ENCODE measurements around the gene DYNC1I1.

The DYNC1I1 gene

DNA sequence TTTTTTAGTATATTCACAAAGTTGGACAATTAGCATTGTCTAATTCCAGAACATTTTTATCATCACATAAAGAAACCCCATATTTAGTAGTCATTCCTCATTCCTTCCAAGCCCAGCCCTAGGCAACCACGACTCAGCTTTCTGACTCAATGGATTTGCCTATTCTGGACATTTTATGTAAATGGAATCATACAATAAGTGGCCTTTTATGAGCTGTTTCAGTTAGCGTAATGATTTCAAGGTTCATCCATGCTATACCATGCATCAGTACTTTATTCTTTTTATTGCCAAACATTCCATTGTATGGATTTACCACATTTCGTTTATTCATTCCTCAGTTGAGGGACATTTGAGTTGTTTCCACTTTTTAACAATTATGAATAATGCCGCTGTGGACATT is 249.2 kb downstream of the DYNC1I1 start:
- no peak for DNase-seq (ENCODE audit: low read depth in 2 of 2)

DNA sequence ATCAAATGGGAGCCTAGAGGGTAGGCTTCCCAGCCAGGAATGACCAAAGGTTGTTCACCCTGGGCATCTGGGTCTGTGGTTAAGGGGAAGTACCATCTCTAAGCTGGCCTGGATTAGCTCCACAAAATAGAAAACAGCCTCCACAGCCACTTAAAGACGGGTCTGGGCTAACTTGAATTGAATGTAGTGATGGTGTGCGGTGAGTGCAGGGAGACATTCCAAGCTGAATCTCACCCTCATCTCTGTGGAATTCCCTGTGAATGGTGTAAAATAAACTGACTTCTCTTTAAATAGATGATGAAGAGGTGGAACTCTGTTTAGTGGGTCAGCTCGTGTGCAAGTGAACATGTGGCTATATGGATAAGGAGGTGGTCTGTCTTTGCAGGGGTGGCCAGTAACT is 251.0 kb downstream of the DYNC1I1 start:
- DNase-seq (ENCODE audit: low read depth in 2 of 2): no peak

DNA sequence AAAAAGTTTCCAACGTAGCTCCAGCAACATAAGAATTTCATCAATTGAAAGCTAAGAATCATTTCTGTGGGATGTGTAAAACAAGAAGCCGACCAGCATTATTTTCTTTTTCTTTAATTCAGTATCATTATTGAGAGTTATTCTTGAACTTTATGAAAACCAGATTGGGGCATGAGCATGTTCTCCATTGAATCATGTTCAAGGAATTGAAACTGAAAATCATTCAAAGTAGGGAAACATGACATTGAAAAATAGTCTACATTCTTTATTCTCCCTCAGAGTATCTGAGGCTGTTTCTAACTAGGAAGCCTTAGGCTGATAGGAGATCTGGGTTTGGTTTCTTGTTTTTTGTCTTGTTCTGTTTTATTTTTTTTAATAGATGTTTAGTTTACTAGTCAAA is 253.7 kb downstream of the DYNC1I1 start:
- DNase-seq (ENCODE audit: low read depth in 2 of 2): no peak

DNA sequence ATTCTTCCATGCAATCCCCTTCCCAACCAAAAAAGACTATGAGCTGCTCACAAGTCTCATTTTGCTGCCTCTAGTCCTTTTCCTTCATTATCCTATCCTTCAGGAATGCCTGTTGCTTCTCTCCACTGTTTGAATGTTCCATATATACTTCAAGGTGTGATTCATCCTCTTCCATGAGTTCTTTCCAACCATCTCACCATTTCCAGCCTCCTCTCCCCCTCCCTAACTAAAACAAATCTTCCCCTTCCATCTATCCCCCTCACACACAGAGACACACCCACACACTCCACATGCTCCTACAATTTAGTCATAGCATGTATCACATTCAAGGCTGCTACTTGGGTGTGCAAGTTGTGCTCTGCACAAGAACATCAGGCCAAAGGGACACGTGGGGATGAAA is 254.3 kb downstream of the DYNC1I1 start:
- no peak for DNase-seq (ENCODE audit: low read depth in 2 of 2)

DNA sequence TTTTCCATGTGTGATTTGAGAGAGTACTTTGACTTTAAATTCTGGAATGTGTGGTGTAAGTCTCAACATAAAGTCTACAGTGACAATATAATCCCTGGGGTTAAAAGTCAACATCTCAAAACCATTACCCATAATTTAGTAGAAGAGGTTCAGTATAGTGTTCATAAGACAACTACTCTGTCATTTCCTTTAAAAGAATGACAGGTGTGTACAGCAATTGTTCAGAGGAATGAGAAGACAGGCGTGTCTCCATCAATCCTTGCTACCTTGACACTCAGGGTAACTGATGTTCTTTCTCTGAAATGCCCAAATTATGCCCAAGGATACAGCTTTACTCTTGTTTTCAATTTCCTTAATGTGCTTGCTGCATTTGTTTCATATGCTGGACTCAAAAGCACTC is 256.4 kb downstream of the DYNC1I1 start:
- no peak for DNase-seq (ENCODE audit: low read depth in 2 of 2)

DNA sequence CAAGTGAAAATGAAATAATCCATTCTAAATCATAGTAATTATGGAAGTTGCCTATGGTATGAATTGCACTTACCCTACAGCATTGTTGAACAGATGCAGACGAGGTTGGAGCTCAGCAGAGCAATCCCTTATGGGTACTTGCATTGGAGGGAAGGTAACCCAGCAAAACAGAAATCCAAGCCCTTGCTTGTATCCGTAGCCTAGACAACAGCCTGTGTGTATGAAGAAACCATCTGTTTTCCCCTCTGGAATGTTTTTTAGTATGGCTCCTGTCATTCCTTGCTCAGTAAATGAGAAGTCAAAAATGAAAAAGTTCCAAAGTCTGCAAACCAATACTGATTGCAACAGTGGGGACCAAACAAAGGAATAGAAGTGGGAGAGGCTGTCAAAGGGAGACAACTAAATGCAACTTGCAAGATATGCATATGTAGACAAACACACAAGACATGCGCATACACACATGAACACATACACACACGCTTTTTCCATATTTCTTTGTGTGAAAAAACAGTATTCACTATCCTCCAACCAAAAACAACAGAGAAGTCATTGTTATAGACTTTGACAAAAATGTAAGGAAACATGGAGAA is 260.8 kb downstream of the DYNC1I1 start:
- DNase-seq (ENCODE audit: low read depth in 2 of 2): no peak

DNA sequence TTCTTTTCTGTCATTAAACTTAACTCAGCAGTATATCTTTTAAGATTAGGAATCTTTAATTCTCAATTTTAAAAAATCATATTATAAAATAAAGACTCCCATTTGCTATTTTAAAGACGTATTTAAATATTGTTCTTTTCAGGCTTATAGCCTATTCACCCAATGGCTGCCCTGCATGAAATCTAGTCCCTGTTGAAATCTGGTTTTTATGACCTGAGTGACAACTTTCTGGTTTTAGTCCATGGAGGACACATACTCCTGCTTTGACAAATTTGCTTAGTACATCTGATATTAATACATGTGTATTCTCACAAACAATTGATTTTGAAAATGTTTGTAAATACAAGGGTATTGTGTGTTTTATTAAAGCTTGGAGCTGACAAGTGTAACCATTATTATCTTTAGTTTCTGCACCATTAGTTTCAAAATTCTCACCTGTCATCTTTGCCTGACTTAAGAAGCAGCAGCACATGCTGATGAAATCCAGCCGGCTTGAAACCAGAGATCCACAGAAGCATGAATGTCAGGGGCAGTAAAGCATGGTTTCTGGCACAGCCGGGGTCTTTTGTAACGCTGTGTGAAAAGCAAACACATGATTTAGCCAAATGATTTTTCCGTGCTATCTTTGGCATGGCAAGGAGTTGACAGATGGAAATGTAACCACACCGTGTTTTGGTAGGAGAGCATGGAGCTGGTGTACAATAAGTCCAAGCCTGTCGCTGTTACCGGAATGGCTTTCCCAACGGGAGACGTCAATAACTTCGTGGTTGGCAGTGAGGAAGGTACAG is 262.8 kb downstream of the DYNC1I1 start:
- DNase-seq (ENCODE audit: low read depth in 2 of 2): no peak

DNA sequence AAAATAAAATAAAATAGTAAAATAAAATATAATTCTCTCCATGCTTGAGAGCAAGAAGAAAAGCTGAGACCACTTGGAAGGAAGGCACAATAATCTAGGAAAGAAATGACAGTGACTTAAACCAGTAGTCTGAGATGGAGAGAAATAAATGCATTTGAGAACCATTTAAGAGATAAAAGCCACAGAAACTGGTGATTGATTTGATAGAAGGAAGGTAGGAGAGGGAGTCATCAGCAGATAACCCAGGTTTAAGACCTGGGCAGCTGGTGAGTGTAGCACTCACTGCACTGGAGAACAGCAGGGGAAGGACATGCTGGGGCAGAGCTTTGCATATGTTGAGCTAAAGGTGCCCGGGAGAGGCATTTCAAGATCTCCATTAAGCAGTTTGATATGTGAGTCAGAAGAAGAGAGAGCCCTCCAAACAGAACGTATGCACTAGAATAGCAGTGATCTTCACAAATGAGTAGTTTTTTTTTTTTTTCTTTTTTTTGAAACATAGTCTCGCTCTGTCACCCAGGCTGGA is 268.0 kb downstream of the DYNC1I1 start:
- DNase-seq (ENCODE audit: low read depth in 2 of 2): no peak

DNA sequence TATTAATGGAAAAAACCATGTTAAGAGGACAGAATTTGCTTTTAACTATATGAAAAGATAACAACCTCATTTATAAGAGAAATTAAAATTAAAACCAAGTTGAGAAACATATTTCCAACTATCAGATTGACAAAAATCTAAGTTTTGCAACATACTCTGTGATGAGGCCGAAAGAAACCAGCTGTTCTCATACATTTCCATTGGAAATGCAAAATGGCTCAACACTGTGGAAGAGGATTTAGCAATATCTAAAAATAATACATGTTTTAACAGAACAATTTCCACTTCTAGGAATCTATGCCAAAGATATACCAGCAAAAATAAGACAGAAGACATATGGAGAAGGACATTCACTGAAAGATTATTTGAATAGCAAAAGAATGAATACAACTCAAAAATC is 268.8 kb downstream of the DYNC1I1 start:
- DNase-seq (ENCODE audit: low read depth in 2 of 2): no peak

DNA sequence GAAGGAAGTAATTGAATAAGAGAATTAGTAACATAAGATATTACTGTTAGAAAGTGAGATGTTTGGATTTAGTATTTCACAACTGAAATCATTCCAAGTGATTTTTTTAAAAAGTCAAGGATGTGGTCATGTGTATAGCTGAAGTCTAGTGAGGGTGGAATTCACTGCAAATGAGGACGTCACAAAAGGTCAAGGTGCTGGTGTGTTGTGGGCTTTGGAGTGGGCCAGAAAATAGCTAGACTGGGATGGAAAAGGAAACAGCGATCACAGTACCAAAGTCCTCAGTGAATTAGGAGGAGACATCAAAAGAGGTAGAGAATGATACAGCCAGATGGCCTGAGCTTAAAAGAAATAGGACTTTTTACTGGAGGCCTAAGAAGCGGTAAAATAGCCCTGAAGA is 272.8 kb downstream of the DYNC1I1 start:
- no peak for DNase-seq (ENCODE audit: low read depth in 2 of 2)

DNA sequence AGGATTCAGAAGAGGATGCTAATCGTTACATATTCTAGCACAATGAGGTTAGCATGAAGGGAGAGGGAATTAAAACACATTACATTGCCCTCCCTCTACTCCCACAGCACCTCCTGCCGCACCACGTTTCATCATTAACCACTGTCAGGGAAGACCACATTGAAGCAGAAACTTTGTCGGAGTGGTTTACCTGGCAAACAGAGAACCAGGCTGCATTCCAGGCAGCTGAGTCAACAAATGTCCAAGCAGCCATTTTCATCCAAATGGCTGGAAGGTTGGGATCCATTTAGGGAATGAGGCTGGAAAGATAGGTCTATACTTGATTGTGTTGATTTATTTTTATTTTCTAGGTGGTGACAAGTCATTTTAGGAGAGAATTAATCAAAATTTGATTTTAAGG is 273.6 kb downstream of the DYNC1I1 start:
- no peak for DNase-seq (ENCODE audit: low read depth in 2 of 2)

DNA sequence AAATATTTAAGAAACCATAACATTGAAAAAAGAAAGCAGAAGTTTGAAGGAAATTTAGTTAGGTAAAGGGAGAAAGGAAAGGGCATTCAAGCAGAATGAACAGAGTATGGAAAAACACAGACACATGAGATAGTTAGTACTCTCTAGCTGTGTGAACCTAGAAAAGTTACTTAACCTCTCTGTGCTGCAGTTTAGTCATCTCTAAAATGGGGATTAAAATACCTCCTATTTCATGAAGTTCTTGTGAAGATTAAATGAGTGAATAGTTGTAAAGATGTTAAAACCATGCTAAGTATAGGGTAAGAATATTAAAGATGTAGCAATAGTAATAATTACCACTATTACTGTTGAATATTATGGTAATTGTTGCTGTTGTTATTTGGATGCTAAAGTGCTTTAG is 279.9 kb downstream of the DYNC1I1 start:
- no peak for DNase-seq (ENCODE audit: low read depth in 2 of 2)

DNA sequence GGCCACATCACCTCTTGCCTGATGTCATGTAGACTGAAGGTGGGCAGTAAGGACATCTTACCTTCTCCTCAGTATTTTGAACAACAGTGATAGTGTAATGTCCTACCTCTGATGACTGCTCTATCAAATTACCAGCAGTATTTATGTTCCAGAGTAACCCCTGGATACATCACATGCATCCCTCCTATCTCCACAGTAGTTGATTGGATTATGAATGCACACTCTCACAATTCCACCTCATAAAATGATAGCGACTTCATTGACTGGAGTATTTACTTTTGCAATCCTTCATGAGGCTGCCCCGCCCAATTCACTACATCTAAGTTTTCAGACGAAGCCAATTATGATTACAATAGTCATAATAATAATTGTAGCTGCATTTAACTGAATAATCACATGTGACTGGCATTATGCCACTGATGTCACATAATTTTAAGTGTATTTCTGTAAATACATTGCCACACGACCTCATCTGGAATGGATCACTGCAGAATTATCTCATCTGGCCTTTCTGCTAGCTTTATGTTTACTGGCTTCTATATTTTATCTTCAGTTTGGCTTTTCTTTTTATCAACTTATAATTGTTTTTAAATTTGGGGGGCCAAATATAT is 280.6 kb downstream of the DYNC1I1 start:
- no peak for DNase-seq (ENCODE audit: low read depth in 2 of 2)

DNA sequence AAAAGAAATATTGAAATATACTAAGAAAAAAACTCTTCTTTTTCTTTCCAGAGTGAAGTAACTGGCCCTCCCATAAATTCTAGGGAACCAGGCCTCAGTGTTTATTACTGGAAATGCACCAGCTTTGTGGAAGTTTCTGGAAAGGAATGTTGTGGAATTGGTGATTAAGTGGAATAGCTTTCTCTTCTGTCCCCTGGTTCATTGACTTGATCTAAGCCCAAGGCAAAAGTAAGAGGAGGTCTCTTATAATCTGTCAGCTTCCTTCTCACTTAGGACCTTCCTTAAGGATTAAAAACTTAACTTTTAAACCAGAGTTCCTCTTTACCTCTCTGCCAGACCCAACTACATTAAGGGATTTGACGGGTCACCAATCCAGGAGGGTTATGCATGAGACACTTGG is 283.4 kb downstream of the DYNC1I1 start:
- no peak for DNase-seq (ENCODE audit: low read depth in 2 of 2)

DNA sequence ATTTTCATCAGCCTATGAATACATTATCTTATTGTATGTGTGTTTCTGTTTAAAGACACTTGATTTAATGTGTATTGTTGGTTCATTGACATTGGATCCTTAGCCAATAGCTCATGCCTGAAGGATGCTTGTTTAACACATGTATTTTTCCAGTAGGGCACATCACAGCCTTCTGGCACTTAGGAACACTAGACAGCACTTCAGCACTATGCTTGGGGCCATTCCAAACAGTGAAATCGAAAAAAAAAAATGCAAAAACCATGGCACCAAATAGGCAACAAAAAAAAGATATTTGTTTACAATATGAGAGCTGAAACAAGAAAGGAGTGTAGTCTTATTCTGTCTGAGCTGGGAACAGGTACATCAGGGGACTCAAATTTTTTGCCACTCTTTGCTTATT is 286.7 kb downstream of the DYNC1I1 start:
- DNase-seq (ENCODE audit: low read depth in 2 of 2): no peak

DNA sequence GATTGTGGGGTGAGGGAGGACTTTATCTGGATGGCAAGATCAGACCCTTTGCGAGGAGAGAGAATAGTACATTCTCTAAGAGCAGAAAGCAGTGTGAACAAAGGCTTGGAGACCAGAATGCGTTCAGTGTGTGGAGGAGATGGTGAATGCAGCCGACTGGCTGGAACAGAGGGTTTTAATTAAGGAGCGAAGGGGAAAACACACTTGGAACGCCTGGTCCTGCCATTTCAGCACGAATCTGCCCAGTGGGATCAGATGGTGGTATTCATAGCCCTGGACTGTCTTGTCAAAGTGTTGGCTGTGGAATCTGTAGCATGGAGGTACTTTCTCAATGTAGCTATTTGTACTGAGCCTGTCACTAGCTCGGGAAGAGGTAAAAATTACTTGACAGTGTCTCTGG is 288.7 kb downstream of the DYNC1I1 start:
- no peak for DNase-seq (ENCODE audit: low read depth in 2 of 2)

DNA sequence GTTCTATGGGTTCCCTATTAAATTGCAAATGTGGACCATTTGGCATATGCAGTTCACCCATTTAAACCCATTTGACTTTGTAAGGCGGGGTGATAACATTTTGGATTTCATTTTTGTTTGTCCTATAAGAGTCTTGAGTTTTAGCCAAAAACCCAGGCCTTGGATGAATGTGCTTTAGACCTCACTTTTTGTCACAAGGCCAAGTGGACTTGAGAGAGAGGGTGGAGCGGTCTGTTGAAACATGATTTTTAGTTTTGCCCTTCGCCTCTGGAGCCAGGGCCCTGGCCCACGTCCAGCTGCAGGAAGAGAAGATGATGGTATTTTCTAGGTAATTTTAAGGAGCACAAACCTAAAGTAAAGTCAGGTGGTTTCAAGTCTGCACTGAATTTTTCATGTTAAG is 289.5 kb downstream of the DYNC1I1 start:
- no peak for DNase-seq (ENCODE audit: low read depth in 2 of 2)

DNA sequence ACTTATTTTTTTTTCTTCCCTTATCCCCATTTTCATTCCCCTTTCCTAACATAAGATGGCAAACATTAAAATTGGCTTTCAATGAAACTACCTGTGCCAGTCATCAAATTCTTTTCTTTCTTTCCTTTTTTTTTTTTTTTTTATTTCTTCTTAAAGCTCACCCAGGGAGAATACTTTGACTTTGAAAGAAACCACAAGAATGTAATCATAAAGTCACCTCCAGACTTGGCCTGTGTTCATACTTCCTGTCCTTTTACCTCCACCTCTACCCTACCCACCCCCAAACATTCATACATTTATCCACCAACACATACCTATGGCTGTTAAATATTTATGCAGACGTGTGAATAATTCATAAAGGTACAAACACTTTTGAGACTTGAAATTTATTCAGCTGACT is 295.0 kb downstream of the DYNC1I1 start:
- no peak for DNase-seq (ENCODE audit: low read depth in 2 of 2)

DNA sequence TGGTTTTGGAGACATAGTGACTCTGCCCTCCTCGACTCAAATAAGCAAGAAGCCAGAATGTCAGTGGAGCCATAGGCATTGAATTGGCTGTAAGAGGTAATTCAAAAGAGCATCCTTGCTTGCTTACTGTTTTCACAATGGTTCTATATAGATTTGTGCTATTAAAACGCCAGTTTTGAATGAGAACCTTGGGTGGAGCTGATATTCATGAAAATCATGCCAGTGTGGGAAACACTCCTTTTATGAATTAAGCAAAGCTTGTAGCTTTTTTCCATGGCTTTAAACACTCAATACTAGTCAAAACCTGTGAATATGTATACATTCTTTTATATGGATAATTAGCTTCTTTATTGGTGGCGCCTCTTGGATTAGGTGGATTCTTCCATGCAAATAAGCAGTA is 297.0 kb downstream of the DYNC1I1 start:
- no peak for DNase-seq (ENCODE audit: low read depth in 2 of 2)

DNA sequence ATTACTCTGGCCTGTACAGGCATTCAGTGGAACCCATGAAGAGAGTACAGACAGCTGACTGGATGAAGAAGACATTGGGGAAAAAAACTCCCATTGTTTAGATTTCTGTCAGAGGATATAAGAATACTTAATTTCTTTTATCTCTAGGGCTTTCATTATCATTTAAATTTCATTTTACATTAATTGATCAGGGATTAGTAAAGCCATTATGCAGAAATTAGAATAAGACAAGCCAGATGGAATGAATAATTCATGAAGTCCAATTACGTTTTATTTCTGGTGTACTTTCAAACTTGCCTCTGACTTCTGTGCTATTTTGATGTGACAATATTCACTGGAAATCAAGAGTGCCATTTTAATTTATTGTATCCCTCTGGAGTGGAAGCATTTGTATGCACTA is 302.5 kb downstream of the DYNC1I1 start:
- no peak for DNase-seq (ENCODE audit: low read depth in 2 of 2)

DNA sequence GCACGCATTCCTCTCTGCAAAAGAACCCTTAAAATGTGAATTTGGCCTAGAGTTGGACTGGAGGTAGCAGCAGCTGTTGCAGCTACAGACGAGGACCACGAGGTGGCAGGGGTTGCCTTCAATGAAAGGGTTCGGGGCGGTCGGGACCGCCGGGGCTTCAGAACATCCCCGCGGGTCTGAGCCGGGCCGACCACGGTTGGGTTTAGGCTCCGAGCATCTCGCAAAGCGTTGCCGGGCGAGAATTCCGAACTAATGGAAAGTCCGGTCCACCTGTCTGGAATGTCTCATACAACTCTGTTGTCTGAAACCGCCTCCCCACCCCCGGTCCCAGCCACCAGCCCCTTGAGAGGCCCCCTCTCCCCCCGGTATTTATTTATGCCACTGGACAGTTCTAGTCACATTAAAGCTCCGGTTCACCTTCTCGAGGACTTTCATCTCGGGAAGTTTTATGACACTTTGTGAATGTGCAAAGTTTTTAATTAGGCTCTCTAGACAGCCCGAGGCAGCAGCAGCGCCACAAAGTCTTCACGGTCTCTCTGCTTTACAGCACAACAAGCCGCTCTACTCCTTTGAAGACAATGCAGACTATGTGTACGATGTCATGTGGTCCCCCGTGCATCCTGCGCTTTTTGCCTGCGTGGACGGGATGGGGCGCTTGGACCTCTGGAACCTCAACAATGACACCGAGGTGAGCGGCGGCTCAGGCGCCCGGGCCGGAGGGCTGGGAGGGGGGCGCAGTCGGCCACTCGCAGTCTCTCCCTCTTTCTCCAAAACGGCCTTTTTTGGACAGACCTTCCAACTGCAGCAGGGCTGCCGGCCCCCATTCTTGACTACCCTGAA is 303.4 kb downstream of the DYNC1I1 start:
- DNase-seq (ENCODE audit: low read depth in 2 of 2): peak in 1 of 2 donors; percentile 30

DNA sequence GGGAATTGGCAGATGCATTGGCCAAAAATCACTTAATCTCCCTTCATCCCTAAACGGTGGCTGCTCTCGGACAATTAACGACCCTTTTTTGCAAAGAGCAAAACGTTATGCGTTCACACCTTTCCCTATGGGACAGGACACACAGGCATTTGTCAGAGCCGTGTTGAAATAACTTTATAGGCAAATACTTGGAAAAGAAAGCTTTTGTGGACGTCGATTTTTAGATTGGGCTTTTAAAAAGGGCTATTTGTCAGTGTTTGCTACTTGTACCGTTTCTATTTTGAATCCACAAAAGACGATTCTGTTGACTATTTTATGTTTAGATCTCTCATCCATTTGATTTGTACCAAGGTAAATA is 304.0 kb downstream of the DYNC1I1 start:
- no peak for DNase-seq (ENCODE audit: low read depth in 2 of 2)

Data from stimulated activated CD4-positive, alpha-beta T cell treated with anti-CD3 and anti-CD28 coated beads, Interleukin-15, amount 100 ng/mL, for 48 hours (primary cell).